CD14-positive monocyte (primary cell): Measurements from ENCODE around the gene LAMB1. TPM values are rescaled to one million over a fixed set of nuclear protein-coding genes. Genes with fewer than 3 reads are reported as not detected.
A peak's percentile ranks its signal among the peaks of the same experiment; 100 is the strongest.

ENCODE experiments used
- DNase-seq, 3 donors: peaks; one replicate each; pipeline ENCODE4 v3.0.0-alpha.2; 2011 to 2022
- H2AFZ ChIP-seq: 2 replicates; pipeline ENCODE4 v1.6.0; 2012; ENCODE audit warnings: mild to moderate bottlenecking, low read depth, low read length, inconsistent platforms; ENCODE audit not compliant: insufficient read depth, poor library complexity, severe bottlenecking
- H3K27ac ChIP-seq, 2 donors: 1 replicate in 1 of 2; 2 replicates in 1 of 2; pipeline ENCODE4 v1.5.1; 2012 to 2013; ENCODE audit warnings: low read length in 2 of 2, control low read depth in 1 of 2, inconsistent platforms in 1 of 2, low read depth in 1 of 2, mild to moderate bottlenecking in 1 of 2
- H3K27me3 ChIP-seq, 2 donors: one replicate each; pipeline versions ENCODE4 v1.6.0 to v1.6.1; 2011 to 2013; ENCODE audit warnings: low read length in 2 of 2; ENCODE audit not compliant: control insufficient read depth in 2 of 2, insufficient read depth in 2 of 2
- H3K36me3 ChIP-seq, 2 donors: replicated peaks in 1 of 2; 1 replicate in 1 of 2; 2 replicates in 1 of 2; pipeline versions ENCODE4 v1.5.1 to v1.6.1; 2012 to 2013; ENCODE audit warnings: low read length in 2 of 2, control low read depth in 1 of 2, inconsistent platforms in 1 of 2, mild to moderate bottlenecking in 1 of 2; ENCODE audit not compliant: insufficient read depth in 2 of 2, control insufficient read depth in 1 of 2
- H3K4me1 ChIP-seq, 2 donors: 1 replicate in 1 of 2; 2 replicates in 1 of 2; pipeline versions ENCODE4 v1.5.1 to v1.6.1; 2012 to 2013; ENCODE audit warnings: low read length in 2 of 2, control low read depth in 1 of 2, inconsistent platforms in 1 of 2, mild to moderate bottlenecking in 1 of 2, moderate library complexity in 1 of 2; ENCODE audit not compliant: insufficient read depth in 2 of 2, control insufficient read depth in 1 of 2
- H3K4me2 ChIP-seq: replicated peaks from 2 replicates; pipeline ENCODE3; 2012; ENCODE audit warnings: low read length, moderate library complexity, mild to moderate bottlenecking; ENCODE audit not compliant: poor library complexity, severe bottlenecking; ENCODE audit errors: extremely low read depth
- H3K4me3 ChIP-seq, 3 experiments: fragments of 200-600 bp in 1 of 3; sonication (generic) in 1 of 3; replicated peaks in 1 of 3; 1 replicate in 2 of 3; 2 replicates in 1 of 3; pipeline ENCODE4 v1.5.1; 2011 to 2013; ENCODE audit warnings: low read length in 3 of 3, mild to moderate bottlenecking in 3 of 3, control low read depth in 2 of 3, low read depth in 2 of 3, inconsistent platforms in 1 of 3, moderate library complexity in 1 of 3
- H3K79me2 ChIP-seq: 2 replicates; pipeline ENCODE4 v1.6.0; 2012; ENCODE audit warnings: mild to moderate bottlenecking, control low read depth, inconsistent platforms, low read length, moderate library complexity; ENCODE audit not compliant: insufficient read depth
- H3K9ac ChIP-seq: 2 replicates; pipeline ENCODE4 v1.6.0; 2017; ENCODE audit warnings: low read length, mild to moderate bottlenecking; ENCODE audit not compliant: insufficient read depth, poor library complexity, severe bottlenecking
- H3K9me3 ChIP-seq, 2 donors: replicated peaks in 1 of 2; 1 replicate in 1 of 2; 2 replicates in 1 of 2; pipeline versions ENCODE4 v1.5.1 to v1.6.1; 2012 to 2013; ENCODE audit warnings: low read length in 2 of 2, control low read depth in 1 of 2; ENCODE audit not compliant: control insufficient read depth in 1 of 2, insufficient read depth in 1 of 2
- H4K20me1 ChIP-seq: 2 replicates; pipeline ENCODE4 v1.6.0; 2012; ENCODE audit warnings: mild to moderate bottlenecking, low read length, control low read depth, moderate library complexity; ENCODE audit not compliant: insufficient read depth
- H3K27ac Mint-ChIP-seq, 7 donors: one replicate each; pipeline ENCODE4 v1.8.0; 2020; ENCODE audit warnings: mild to moderate bottlenecking in 7 of 7, mixed read lengths in 7 of 7, moderate library complexity in 6 of 7, inconsistent platforms in 2 of 7
- H3K27me3 Mint-ChIP-seq, 3 donors: one replicate each; pipeline ENCODE4 v1.8.0; 2021 to 2022; ENCODE audit warnings: low read depth in 3 of 3, mild to moderate bottlenecking in 3 of 3, mixed read lengths in 3 of 3, moderate library complexity in 3 of 3, inconsistent platforms in 1 of 3
- H3K36me3 Mint-ChIP-seq, 2 donors: one replicate each; pipeline ENCODE4 v1.8.0; 2020; ENCODE audit warnings: mixed read lengths in 2 of 2, inconsistent platforms in 1 of 2, mild to moderate bottlenecking in 1 of 2
- H3K4me1 Mint-ChIP-seq: one replicate; pipeline ENCODE4 v1.8.0; 2020; ENCODE audit warnings: mild to moderate bottlenecking, mixed read lengths
- H3K4me3 Mint-ChIP-seq, 2 donors: one replicate each; pipeline ENCODE4 v1.8.0; 2020; ENCODE audit warnings: mild to moderate bottlenecking in 2 of 2, mixed read lengths in 2 of 2, moderate library complexity in 1 of 2
- H3K9me3 Mint-ChIP-seq, 7 donors: one replicate each; pipeline ENCODE4 v1.8.0; 2020 to 2022; ENCODE audit warnings: mixed read lengths in 7 of 7, mild to moderate bottlenecking in 6 of 7, moderate library complexity in 6 of 7, inconsistent platforms in 2 of 7
- WGBS: methylation state at CpG from one replicate; pipeline ENCODE4 v1.1.5; 2013; ENCODE audit warnings: missing lambda C conversion rate; ENCODE audit not compliant: insufficient coverage; 5-methylcytosine and 5-hydroxymethylcytosine counted together
- intact Hi-C, 2 donors: fragments of 100-400 bp; cut with micrococcal nuclease; formaldehyde crosslinking; loops; one replicate each; pipeline versions ENCODE4 v1.15.0 to v1.15.1; 2023
- polyA plus RNA-seq, 3 donors: library from polyadenylated mRNA; depleted of rRNA in 1 of 3; unstranded in 2 of 3; stranded (reverse) in 1 of 3; fragments of 300-500 nt in 2 of 3; fragments of >200 nt in 1 of 3; fragmentation: Illumina TruSeq in 2 of 3; gene quantifications; 1 replicate in 2 of 3; 2 replicates in 1 of 3; pipeline ENCODE4 v1.2.3, GENCODE V29; 2012 to 2021
- TF ChIP-seq, protein P1 (sequence below): fragments of 200-600 bp; IDR thresholded peaks from one replicate; pipeline ENCODE4 v1.8.0; 2022; ENCODE audit warnings: antibody characterized with exemption, mild to moderate bottlenecking

LAMB1 gene
- polyA plus RNA-seq, 3 donors, result 0.42 TPM; not detected in 2

- Mint-ChIP-seq H3K4me3 (no peak overlapping the region), H3K36me3 (peaks cover 25 to 37% of the 10 kb centered on the region in 2 donors), H3K27ac (peak overlapping the region in 2 of 7 donors; percentile 2 to 12), H3K27me3 (peaks cover 0 to 1% (median 0%) of the 10 kb centered on the region in 3 donors), H3K4me1 (no peaks in the 10 kb centered on the region), H3K9me3 (no peaks in the 10 kb centered on the region)
- intact Hi-C loops, result no loop called here
- DNase-seq, result no peak
- TF ChIP-seq, protein P1, sequence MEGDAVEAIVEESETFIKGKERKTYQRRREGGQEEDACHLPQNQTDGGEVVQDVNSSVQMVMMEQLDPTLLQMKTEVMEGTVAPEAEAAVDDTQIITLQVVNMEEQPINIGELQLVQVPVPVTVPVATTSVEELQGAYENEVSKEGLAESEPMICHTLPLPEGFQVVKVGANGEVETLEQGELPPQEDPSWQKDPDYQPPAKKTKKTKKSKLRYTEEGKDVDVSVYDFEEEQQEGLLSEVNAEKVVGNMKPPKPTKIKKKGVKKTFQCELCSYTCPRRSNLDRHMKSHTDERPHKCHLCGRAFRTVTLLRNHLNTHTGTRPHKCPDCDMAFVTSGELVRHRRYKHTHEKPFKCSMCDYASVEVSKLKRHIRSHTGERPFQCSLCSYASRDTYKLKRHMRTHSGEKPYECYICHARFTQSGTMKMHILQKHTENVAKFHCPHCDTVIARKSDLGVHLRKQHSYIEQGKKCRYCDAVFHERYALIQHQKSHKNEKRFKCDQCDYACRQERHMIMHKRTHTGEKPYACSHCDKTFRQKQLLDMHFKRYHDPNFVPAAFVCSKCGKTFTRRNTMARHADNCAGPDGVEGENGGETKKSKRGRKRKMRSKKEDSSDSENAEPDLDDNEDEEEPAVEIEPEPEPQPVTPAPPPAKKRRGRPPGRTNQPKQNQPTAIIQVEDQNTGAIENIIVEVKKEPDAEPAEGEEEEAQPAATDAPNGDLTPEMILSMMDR, result no peak
- Histone ChIP-seq H2AFZ (no peak overlapping the region), H3K36me3 (peaks cover 10 to 48% of the 10 kb centered on the region in 2 donors), H3K4me3 (no peak overlapping the region), H3K9ac (no peak overlapping the region), H3K79me2 (no peaks in the 10 kb centered on the region), H3K9me3 (no peaks in the 10 kb centered on the region), H3K27me3 (no peaks in the 10 kb centered on the region), H3K27ac (no peak overlapping the region), H3K4me1 (no peaks in the 10 kb centered on the region), H3K4me2 (no peak overlapping the region), H4K20me1 (no peaks in the 10 kb centered on the region)
- 5% methylated on average over 5 of the region's 5 CpGs for WGBS
Measured at GRCh38 chr7:107931740-107932515, 71.0 kb downstream of the LAMB1 start.

- Mint-ChIP-seq H3K27ac (peak overlapping the region in 1 of 7 donors; percentile 21), H3K4me1 (peaks cover 22% of the 10 kb centered on the region), H3K27me3 (no peaks in the 10 kb centered on the region), H3K4me3 (no peak overlapping the region), H3K9me3 (no peaks in the 10 kb centered on the region), H3K36me3 (peaks cover 48 to 72% of the 10 kb centered on the region in 2 donors)
- intact Hi-C loops, result no loop called here
- Histone ChIP-seq H4K20me1 (peaks cover 11% of the 10 kb centered on the region), H3K27ac (no peak overlapping the region), H3K36me3 (peaks cover 34 to 80% of the 10 kb centered on the region in 2 donors), H3K4me2 (no peak overlapping the region), H3K4me1 (peaks cover 14% of the 10 kb centered on the region in 2 donors), H3K4me3 (no peak overlapping the region), H3K9me3 (no peaks in the 10 kb centered on the region), H3K79me2 (no peaks in the 10 kb centered on the region), H3K27me3 (no peaks in the 10 kb centered on the region), H2AFZ (no peak overlapping the region), H3K9ac (no peak overlapping the region)
- WGBS, result no CpG with 5 or more reads among the region's 1 CpG
- DNase-seq, result no peak
- TF ChIP-seq, protein P1, result no peak
Measured at GRCh38 chr7:107926481-107926880, 76.5 kb downstream of the LAMB1 start.
